22Rv1 (cell line): Measurements from ENCODE around the gene CSNK2A3.
A peak's percentile ranks its signal among the peaks of the same experiment; 100 is the strongest.
"Not testable (repeated sequence)": the region's sequence is repeated elsewhere in the genome, so short reads cannot be mapped to it uniquely, and the experiment has no call there.

Source experiments
- H3K27ac ChIP-seq: fragments of 450-650 bp; 2 replicates; pipeline ENCODE4 v1.5.1; 2017
- CTCF ChIP-seq: fragments of 450-650 bp; IDR thresholded peaks from 2 replicates; pipeline ENCODE4 v1.5.1; 2017; ENCODE audit warnings: mild to moderate bottlenecking
- ZFX ChIP-seq: fragments of 450-650 bp; IDR thresholded peaks from 2 replicates; pipeline ENCODE4 v1.6.1; 2017; ENCODE audit warnings: antibody characterized with exemption, borderline replicate concordance

Gene CSNK2A3

GRCh38 chr11:11352878-11353277, at the start of gene CSNK2A3:
TSS of gene CSNK2A3 (minus strand) at chr11:11353250. CDS start at chr11:11353119, 131 bp downstream.
- not testable (repeated sequence) for H3K27ac ChIP-seq

- no peak for TF ChIP-seq ZFX
- no peak for TF ChIP-seq CTCF
- H3K27ac ChIP-seq = no peak overlapping the region
Measured at GRCh38 chr11:11401960-11402535, 49.0 kb upstream of the CSNK2A3 start.

GRCh38 chr11:11400635-11401232, 47.7 kb upstream of the CSNK2A3 start:
- TF ChIP-seq ZFX (no peak), CTCF (peak; percentile 43)
- no peak overlapping the region for H3K27ac ChIP-seq

- TF ChIP-seq ZFX (no peak), CTCF (no peak)
- no peak overlapping the region for H3K27ac ChIP-seq
Measured at GRCh38 chr11:11400121-11400520, 47.1 kb upstream of the CSNK2A3 start.

GRCh38 chr11:11397781-11398180, 44.7 kb upstream of the CSNK2A3 start:
- H3K27ac ChIP-seq = no peak overlapping the region
- no peak for TF ChIP-seq ZFX
- no peak for TF ChIP-seq CTCF

GRCh38 chr11:11397036-11397415, 44.0 kb upstream of the CSNK2A3 start:
- no peak overlapping the region for H3K27ac ChIP-seq
- no peak for TF ChIP-seq ZFX
- no peak for TF ChIP-seq CTCF

- no peak overlapping the region for H3K27ac ChIP-seq
- no peak for TF ChIP-seq CTCF
- no peak for TF ChIP-seq ZFX
Measured at GRCh38 chr11:11396301-11397035, 43.4 kb upstream of the CSNK2A3 start.
